ENCODE measurements around the gene GPR31. TPM values are rescaled to one million over a fixed set of nuclear protein-coding genes. Genes with fewer than 3 reads are reported as not detected.

The GPR31 gene
- polyA plus RNA-seq, 10 donors, result 0.12 TPM; not detected in 9

GRCh38 chr6:167140589-167141474 lies 16.9 kb downstream of the GPR31 start:
- peak in 1 of 3 donors; percentile 53 for DNase-seq

GRCh38 chr6:167139761-167140160 lies 18.0 kb downstream of the GPR31 start:
- no peak for DNase-seq

DNA sequence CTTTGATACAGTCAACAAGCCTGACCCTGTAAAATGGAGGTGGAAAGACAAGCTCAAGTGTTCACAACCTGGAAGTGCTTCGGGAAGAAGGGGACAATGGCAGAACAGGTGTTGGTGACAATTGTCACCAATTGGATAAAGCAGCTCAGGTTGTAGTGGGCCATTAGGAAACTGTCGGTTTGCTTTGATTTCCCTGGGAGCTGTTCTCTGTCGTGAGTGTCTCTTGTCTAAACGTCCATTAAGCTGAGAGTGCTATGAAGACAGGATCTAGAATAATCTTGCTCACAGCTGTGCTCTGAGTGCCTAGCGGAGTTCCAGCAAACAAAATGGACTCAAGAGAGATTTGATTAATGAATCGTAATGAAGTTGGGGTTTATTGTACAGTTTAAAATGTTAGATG lies 19.9 kb downstream of the GPR31 start:
- no peak for DNase-seq

- no peak for DNase-seq
These were observed 20.7 kb downstream of the GPR31 start for GRCh38 chr6:167137081-167137480.

DNA sequence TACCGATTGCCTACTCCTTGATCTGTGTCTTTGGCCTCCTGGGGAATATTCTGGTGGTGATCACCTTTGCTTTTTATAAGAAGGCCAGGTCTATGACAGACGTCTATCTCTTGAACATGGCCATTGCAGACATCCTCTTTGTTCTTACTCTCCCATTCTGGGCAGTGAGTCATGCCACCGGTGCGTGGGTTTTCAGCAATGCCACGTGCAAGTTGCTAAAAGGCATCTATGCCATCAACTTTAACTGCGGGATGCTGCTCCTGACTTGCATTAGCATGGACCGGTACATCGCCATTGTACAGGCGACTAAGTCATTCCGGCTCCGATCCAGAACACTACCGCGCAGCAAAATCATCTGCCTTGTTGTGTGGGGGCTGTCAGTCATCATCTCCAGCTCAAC lies 21.4 kb downstream of the GPR31 start:
- no peak for DNase-seq

DNA sequence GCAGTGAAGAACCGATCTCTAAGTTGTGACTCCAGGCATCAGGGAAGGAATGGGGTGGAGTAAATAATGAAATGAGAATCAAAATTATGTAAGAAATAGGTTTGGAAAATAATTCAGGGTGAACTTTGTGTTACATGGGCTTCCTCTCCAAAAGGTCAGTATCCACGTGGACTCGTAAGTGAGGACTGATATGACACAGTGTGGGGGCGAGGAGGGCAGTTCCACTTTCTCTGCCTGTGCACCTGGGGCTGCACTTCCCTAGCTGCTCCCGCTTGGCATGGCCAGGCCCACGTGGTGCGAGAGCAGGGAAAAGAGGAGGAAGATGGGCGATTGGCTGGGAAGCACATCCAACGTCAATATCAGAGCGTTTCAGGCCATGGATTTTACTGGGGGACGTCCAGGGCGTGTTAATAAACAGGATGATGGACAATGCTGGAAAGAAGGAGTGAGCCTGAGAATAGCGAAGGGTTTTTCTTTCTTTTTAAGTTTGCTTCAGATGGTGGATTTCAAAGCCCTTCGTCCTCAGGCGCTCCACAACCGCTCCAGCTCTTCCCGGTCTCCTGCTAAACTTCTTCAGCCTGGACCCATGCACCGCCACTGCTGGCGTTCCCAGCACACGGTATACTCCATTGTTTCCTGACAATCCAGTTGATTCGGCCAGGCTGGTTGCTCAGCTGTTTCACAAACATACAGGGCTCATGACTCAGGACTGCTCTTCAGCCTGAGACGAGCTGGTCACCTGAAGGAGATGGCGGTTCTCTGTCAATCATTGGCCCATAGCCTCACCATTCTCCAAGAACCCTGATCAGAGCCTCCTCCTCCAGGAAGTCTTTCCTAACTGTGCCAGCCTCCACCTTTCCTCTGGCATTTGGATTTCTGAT lies 23.1 kb downstream of the GPR31 start:
- no peak for DNase-seq

GRCh38 chr6:167130712-167131684 lies 26.8 kb downstream of the GPR31 start:
- DNase-seq, result no peak

DNA sequence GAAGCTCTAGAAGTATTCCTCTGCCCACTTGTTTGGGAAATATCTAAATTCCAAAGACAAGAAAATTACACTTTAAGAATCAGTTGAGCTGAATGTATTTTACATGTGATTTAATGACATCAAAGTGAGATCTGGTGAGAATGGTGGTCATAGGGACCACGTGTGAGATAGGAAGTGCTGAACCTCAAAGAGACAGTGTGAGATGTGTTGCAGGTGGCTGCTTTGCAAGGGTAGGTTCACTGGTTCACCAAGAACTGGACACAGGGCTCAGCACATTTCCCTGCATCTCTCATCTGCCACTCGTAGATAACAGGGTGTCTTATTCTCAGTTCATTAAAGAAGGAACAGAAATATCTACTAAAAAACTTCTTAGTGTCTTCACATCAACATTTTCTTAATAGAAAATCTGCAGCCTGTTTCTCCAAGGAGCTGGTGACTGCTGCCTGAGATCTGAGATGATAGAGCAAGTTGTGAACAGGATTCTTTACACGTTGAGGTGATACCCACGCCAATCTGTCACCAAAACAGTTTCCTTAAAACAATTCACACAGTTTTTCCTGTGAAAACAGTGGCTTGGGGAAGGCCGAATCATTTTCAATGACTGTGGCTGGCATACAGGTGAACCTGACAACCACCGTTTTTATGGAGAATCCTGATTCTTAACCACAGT lies 27.6 kb downstream of the GPR31 start:
- no peak for DNase-seq

GRCh38 chr6:167129562-167129961 lies 28.2 kb downstream of the GPR31 start:
- DNase-seq, result no peak

DNA sequence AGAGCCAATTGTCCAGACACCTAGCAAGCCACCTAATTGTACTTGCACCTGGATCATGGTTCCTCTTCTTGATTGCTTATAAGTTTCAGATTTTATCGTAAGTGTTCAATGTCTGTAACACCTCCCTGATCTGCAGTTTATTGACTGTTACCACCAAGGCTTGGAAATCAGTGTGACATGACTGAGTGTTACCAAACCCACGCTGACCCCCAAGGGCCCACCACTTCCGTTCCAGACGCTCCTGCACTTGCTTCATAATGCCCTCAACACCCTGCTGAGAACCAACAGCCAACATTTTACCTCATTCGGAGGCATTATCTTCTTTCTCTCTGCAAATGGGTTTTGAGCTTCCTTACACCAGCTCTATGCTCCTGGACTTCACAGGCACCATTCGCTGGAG lies 28.6 kb downstream of the GPR31 start:
- DNase-seq, result no peak

DNA sequence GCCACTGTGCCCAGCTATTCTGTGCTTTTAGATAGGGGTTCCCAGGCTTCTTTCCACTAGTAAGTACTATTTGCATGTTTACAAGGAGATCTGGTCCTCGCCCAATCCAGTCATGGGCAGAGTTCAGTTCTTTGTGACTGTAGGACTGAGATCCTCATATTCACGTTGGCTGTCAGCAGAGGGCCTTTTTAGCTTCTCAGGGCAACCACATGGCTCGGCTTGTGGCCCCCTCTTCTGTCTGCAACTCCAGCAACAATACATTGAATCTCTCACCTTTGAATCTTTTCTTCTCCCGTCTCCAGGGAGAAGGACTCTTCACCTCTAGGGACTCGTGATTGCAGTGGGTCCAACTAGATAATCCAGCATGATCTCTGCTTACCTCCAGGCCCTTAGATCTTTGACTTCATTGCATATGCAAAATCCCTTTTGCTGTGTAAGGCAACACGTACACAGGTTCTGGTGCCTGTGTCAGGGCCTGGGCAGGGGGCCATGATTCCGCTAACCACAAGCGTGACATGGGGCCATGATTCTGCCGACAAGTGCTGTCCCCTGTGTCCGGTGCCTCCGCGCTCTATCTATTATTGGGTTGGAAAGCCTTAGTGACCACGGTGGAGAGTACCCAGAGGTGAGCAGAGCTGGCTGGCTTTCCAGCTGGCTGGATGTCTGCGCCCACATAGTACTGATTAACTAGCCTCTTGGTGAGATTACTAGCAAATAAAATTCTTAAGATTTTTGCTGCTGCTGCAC lies 29.8 kb downstream of the GPR31 start:
- DNase-seq, result no peak

- no peak for DNase-seq
These were observed 31.9 kb downstream of the GPR31 start for GRCh38 chr6:167125855-167126349.

DNA sequence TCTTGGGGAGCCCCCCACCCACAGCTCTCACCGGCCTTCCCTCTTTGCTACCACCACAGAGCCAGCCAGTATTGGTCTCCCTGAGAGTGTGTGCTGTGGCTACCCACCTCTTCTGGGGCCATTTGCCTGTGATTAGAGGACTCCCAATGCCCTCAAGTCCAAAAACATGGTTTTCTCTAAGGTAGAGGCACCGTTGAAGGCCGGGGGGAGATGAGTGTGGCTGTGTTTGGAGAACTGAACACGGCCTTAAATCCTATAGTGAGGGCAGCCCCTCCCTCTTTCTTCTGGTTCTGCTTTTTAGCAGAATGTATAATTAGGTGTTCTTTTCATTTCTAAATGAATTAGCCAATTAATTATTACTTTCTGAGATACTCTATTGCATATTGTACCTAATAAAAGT lies 32.4 kb downstream of the GPR31 start:
- no peak for DNase-seq

GRCh38 chr6:167124753-167125152 lies 33.0 kb downstream of the GPR31 start:
- DNase-seq, result no peak

DNA sequence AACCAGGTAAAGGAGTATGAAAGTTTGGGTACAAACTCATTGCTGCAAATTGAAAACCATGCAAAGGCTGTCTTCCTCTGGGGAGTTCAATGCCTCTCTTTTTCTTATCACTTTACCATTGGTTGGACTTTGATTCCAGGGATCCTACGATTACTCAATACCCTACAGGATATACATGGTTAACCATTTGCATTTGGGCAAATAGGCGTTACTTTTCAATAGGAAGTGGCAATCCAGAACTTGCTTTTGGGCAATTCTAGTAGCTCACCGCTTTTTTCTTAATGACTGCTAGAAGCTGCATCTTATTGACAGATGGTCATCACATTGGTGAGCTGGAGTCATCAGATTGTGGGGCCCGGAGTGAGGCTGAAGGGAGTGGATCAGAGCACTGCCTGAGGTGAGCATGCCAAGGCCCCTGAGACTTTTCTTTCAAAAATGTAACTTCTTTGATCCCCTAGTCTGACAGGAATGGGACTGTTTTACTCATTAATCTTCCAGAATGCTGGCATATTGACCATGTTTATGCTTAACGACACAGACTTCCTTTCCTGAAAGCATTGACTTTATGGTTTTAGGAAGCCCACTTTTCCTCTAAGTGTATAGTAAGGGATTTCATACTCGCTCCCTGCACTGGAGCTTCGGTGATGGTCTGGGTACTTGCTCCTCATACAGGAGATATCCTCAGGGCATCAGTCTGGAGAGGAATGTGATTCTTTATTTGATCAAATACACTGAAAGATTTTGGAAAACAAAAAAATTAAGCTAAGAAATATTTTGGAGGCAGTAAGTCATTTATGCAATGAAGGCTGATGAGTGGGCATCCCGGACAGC lies 34.7 kb downstream of the GPR31 start, which contains the start of gene CCR6:
Gene CCR6 (plus strand): TSS at position 270 of the 831 bp plus-strand sequence. CDS start 13,039 bp downstream, outside the sequence.
- DNase-seq, result no peak

DNA sequence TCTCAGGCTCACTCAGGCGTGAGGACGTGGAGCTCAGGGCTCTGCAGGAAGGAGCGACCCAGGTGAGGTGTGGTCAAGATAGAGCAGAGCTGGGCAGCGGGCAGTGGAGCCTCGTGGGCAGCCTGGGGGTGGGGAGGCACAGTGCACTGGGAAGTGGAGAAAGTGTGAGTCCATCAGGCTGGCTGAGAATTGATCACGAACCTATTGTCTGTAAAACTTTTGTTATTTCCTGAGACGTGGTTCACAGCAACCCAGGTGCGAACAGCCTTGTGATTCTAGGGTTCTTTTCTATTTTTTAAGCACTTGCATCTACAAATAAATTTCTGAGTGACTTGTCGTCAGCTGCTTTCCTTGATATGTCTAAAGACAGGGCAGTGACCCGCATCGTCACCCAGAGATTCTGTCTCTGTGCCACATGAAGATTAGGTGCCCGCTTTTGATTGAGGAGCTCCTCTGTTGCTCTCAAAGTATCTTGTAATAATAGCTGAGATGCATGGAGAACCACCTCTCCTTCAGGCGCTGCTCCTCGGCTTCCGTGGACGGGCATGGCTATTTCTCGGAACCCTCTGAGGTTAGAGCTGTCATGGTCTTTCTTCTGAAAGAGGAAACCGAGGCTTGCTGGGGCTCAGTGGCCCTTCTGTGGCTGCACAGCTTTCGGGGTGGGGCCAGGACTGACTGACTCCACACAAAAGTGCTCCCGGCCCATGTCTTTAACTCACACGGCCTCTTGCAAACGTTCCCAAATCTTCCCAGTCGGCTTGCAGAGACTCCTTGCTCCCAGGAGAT lies 35.5 kb downstream of the GPR31 start:
- no peak for DNase-seq

- DNase-seq, result no peak
These were observed 36.4 kb downstream of the GPR31 start for GRCh38 chr6:167121335-167121841.

DNA sequence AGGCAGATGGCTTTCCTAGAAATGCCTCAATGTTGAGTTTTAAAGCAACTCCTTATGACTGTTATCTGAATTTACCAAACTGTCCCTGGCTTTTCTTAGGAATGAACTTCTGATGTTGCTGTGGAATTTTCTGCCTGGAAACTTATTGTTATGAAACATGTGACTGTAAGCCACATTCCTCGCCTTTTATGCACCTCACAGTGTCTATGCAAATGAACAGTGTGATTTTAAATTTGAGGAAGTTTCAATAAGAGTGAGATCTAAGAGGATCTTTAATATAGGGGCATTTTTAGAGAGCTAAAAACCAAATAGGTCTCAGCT lies 37.2 kb downstream of the GPR31 start:
- no peak for DNase-seq
